GM12801 (cell line): Measurements from ENCODE around the gene JADE1.

Source experiments
- TF ChIP-seq, protein P1 (sequence below): IDR thresholded peaks from one replicate; pipeline ENCODE4 v1.5.1; 2011; ENCODE audit warnings: control low read depth; ENCODE audit not compliant: insufficient read length; ENCODE audit errors: extremely low read depth

Gene JADE1

DNA sequence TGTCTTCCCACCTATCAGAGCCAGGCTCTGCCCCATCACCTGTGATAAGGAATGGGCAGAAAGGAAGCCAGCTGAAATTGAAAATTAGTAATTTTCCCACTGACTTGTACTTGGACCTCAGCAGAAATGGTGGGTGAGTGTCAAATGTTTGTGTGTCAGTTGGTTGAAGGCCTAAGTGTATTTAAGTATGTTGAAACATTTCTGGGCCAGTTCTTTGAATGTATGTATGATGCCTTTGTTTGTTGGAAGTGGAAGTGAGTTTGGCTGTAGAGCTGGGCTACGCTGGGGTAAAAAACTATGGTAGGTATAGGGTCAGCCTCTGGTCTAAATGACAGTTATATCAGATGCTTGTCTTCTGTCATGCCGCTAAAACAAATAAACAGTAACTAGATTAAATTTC lies 27.7 kb downstream of the JADE1 start:
- TF ChIP-seq, protein P1, sequence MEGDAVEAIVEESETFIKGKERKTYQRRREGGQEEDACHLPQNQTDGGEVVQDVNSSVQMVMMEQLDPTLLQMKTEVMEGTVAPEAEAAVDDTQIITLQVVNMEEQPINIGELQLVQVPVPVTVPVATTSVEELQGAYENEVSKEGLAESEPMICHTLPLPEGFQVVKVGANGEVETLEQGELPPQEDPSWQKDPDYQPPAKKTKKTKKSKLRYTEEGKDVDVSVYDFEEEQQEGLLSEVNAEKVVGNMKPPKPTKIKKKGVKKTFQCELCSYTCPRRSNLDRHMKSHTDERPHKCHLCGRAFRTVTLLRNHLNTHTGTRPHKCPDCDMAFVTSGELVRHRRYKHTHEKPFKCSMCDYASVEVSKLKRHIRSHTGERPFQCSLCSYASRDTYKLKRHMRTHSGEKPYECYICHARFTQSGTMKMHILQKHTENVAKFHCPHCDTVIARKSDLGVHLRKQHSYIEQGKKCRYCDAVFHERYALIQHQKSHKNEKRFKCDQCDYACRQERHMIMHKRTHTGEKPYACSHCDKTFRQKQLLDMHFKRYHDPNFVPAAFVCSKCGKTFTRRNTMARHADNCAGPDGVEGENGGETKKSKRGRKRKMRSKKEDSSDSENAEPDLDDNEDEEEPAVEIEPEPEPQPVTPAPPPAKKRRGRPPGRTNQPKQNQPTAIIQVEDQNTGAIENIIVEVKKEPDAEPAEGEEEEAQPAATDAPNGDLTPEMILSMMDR: no peak

DNA sequence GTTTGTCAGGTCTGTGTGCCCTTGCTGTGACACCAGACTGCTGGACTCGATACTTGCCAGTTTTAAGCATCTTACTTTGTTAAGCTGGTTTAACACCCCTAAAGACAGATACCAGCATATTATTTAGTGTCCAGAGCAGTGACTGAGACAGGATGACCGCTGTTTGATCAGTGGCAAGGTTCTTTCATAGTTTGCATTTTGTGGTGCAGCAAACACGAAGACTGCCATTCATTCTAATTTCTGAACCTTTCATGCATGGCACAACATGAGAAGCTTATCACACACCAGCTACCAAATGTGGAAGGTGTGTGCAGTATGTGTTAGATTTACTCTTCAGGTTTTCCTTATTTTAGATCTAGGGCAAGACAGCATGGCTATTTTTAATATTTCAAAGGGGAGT lies 28.2 kb downstream of the JADE1 start:
- TF ChIP-seq, protein P1: no peak

DNA sequence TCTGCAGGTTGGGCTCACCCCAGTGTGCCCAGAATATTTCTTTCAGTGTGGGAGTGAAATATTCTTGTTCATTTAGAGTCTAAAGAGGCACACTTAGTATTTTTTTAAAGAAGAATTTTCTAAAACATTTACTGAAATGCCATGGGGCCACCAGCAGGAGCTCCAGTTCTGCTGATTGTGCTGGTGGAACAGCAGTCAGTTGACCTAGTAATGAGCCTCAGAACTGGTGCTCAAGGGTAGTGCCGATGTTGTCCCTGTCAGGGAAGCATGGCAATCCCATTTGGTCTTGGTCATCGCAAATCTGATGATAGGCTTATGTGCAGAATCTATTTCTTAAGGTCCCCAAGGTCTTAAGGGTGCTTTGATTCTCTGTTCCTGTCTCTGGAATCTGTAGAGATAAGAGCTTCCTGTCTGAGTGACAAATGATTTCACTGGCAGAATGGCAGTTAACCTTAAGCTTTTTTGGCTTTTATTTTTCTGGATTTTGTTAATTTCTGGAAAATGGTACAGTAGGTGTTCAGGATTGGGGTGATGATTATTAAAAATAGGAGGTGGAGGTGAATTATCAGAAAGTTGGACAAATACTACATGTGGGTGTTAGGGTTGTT lies 31.3 kb downstream of the JADE1 start:
- TF ChIP-seq, protein P1: no peak

DNA sequence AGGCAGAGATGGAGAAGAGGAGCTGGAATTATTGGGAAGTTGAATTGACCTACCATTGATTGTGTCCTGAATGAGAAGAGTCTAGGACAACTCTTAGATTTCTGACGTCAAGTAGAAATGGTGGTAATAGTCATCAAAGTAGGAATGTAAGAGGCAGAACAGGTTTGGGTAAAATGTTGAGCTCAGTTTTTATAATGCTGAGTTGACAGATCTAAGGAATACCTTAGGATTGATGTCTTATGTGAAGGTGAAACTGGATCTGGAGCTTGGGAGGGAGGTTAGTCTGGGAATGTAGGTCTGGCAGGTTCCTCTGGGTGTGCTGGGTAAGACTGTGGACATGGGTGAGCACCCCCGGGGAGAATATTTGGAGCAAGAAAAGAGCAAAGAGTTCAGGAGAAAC lies 31.9 kb downstream of the JADE1 start:
- TF ChIP-seq, protein P1: no peak

DNA sequence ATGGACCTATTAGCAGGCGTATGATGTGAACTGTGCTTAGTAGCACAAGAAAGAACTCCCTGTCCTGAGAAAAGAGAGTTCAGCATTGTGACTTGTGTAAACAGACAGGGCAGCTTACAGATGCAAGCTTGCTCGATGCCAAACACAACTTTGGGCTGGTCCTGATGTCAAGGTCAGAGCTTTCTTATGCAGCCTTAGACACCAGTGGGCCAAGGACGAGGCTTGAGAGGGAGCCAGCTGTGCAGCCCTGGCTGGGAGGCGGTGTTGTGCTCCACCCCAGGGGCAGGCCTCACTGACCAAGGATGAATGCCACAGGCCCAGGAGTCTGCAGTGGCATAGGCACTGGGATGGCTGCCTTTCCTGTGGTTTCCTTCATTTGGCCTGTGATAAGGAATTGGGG lies 35.4 kb downstream of the JADE1 start:
- TF ChIP-seq, protein P1: no peak

DNA sequence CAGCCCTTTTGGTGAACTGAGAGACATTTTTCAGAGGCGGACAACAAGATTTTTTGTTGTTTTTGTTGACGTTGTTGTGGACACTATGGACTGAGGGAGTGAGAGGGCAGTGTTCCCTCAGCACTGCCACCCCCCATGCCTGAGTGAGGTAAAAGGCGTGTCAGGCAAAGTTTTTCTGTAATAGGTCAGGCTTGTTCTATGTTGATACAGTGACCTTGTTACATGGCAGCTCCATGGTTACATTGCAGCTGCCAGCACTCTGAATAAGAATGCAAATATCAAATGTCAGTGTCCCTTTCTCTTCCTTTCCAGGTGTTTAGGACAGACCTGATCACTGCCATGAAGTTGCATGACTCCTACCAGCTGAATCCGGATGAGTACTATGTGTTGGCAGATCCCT lies 36.6 kb downstream of the JADE1 start:
- TF ChIP-seq, protein P1: no peak

DNA sequence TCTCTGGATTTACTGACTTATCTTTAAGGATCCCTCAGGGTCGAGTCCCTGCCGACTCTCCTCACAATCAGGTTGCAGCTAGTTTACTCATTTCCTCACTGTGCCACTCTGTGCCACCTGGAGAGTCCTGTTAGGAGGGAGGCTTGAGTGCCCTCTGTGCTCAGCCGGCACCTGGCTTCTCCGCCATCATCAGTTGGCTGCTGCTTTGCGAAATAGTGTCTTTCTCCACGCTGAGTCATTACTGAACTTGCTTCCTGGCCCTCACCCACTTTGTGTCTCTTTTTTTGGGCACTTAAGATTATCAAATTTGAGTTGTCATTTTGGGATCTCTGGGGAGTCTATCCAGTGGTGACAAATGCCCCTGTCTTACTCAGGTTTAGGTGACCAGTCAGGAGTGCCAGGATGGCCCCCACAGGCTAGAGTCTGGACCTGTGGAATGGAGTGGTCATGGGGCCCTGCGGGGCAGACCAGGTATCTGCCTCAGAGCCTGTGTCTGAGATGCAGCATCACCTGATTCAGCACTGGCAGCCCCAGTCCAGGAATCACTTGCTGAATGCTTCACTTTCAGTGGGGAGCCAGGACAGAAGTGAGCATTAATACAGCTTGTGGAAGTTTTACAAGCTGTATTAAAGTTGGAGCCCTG lies 37.7 kb downstream of the JADE1 start:
- TF ChIP-seq, protein P1: no peak
